Measurements from ENCODE around the gene CPN2. TPM values are rescaled to one million over a fixed set of nuclear protein-coding genes. Genes with fewer than 3 reads are reported as not detected.

CPN2 gene
- total and polyA plus RNA-seq, 10 of the 15 experiments (the other 5 are each of a cell fraction or from before 2014, with no cell fraction given) = not detected

DNA sequence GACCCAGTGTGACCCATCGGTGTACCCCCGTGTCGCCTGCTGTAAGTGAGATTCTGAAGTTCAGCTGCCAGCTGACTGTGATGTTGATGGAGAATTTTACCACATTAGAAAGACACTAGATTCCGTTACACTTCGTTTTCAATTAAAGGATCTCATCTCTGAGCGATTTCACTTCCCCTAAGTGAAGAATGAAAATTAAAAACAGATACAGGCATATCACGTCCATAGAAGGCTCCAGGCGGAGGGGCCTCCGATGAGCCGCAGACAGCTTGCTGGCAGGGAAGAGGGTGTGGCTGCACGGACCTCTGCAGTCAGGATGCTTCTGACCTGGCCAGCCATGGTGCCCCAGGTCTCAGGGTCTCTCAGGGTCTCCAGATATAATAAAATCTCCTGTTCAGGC lies 6.6 kb upstream of the CPN2 start:
- TF ChIP-seq TCF7 (IDR thresholded peaks at IDR 0.05; ENCODE audit: borderline replicate concordance) = no peak
- no peak for TF ChIP-seq SIX5 (IDR thresholded peaks at IDR 0.05; ENCODE audit: low read depth, low read length, severe bottlenecking)
- TF ChIP-seq, protein P1, sequence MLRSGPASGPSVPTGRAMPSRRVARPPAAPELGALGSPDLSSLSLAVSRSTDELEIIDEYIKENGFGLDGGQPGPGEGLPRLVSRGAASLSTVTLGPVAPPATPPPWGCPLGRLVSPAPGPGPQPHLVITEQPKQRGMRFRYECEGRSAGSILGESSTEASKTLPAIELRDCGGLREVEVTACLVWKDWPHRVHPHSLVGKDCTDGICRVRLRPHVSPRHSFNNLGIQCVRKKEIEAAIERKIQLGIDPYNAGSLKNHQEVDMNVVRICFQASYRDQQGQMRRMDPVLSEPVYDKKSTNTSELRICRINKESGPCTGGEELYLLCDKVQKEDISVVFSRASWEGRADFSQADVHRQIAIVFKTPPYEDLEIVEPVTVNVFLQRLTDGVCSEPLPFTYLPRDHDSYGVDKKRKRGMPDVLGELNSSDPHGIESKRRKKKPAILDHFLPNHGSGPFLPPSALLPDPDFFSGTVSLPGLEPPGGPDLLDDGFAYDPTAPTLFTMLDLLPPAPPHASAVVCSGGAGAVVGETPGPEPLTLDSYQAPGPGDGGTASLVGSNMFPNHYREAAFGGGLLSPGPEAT (IDR thresholded peaks at IDR 0.05; ENCODE audit: low read depth) = no peak
- no peak for TF ChIP-seq CEBPB (IDR thresholded peaks at IDR 0.05; ENCODE audit: borderline replicate concordance in 1 of 2, low read depth in 2 of 2, low read length in 2 of 2)
- TF ChIP-seq RAD51 (IDR thresholded peaks at IDR 0.05) = no peak
- TF ChIP-seq, protein P2, sequence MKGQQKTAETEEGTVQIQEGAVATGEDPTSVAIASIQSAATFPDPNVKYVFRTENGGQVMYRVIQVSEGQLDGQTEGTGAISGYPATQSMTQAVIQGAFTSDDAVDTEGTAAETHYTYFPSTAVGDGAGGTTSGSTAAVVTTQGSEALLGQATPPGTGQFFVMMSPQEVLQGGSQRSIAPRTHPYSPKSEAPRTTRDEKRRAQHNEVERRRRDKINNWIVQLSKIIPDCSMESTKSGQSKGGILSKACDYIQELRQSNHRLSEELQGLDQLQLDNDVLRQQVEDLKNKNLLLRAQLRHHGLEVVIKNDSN (IDR thresholded peaks at IDR 0.05; ENCODE audit: borderline replicate concordance, extremely low read length, insufficient read depth, low read depth, low read length) = no peak
- TF ChIP-seq, protein P3, sequence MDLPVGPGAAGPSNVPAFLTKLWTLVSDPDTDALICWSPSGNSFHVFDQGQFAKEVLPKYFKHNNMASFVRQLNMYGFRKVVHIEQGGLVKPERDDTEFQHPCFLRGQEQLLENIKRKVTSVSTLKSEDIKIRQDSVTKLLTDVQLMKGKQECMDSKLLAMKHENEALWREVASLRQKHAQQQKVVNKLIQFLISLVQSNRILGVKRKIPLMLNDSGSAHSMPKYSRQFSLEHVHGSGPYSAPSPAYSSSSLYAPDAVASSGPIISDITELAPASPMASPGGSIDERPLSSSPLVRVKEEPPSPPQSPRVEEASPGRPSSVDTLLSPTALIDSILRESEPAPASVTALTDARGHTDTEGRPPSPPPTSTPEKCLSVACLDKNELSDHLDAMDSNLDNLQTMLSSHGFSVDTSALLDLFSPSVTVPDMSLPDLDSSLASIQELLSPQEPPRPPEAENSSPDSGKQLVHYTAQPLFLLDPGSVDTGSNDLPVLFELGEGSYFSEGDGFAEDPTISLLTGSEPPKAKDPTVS (IDR thresholded peaks at IDR 0.05; ENCODE audit: low read depth, low read length) = no peak
- no peak for TF ChIP-seq PML (IDR thresholded peaks at IDR 0.05; ENCODE audit: low read length)
- TF ChIP-seq, protein P4, sequence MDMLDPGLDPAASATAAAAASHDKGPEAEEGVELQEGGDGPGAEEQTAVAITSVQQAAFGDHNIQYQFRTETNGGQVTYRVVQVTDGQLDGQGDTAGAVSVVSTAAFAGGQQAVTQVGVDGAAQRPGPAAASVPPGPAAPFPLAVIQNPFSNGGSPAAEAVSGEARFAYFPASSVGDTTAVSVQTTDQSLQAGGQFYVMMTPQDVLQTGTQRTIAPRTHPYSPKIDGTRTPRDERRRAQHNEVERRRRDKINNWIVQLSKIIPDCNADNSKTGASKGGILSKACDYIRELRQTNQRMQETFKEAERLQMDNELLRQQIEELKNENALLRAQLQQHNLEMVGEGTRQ (IDR thresholded peaks at IDR 0.05; ENCODE audit: borderline replicate concordance, low read depth, low read length) = no peak
- no peak for TF ChIP-seq YY1 (IDR thresholded peaks at IDR 0.05; ENCODE audit: low read depth, low read length)
- TF ChIP-seq RBBP5 (conservative IDR thresholded peaks at IDR 0.05) = no peak
- WGBS (ENCODE audit: insufficient coverage, insufficient replicate concordance, low lambda C conversion rate, missing lambda C conversion rate) = 60% methylated on average over 11 of the region's 11 CpGs
- FAIRE-seq (no peak), DNase-seq (ENCODE audit: low read depth, low spot score) (no peak), ATAC-seq (no peak)
- Histone ChIP-seq H2AFZ (ENCODE audit: control insufficient read depth, low read depth, low read length) (no peak overlapping the region), H4K20me1 (ENCODE audit: control insufficient read depth, insufficient read depth) (no peaks in the 10 kb centered on the region), H3K27me3 (replicated peaks in 1 of 2; ENCODE audit: control insufficient read depth in 2 of 2, insufficient read depth in 2 of 2, low read length in 1 of 2) (peaks cover 0 to 3% of the 10 kb centered on the region in 2 experiments; a peak in 2 of 4 replicates), H3K27ac (ENCODE audit: control insufficient read depth, insufficient read depth) (no peak overlapping the region), H3K36me3 (ENCODE audit: control insufficient read depth in 2 of 2, insufficient read depth in 2 of 2, low read length in 1 of 2) (no peaks in the 10 kb centered on the region), H3K9me3 (replicated peaks; ENCODE audit: control insufficient read depth, insufficient read depth, low read length) (no peaks in the 10 kb centered on the region), H3K4me2 (ENCODE audit: control insufficient read depth, insufficient read depth) (no peak overlapping the region), H3K9ac (ENCODE audit: control insufficient read depth, insufficient read depth, low read length) (no peak overlapping the region), H3K4me1 (ENCODE audit: control insufficient read depth, insufficient read depth, low read length) (no peaks in the 10 kb centered on the region), H3K79me2 (ENCODE audit: control insufficient read depth, insufficient read depth, low read length) (no peaks in the 10 kb centered on the region), H3K4me3 (no peak overlapping the region)
- in situ Hi-C loops (cut with MboI) (no loop called here), intact Hi-C loops (cut with micrococcal nuclease; ENCODE audit: unreplicated experiment) (no loop called here)
- BruUV-seq (replicated peaks) = no TSS peak
- ChIA-PET SMC1A (ENCODE audit: uncharacterized antibody, unreplicated experiment) (no interaction called here), CTCF (interaction anchor here (3.9 kb wide), 1 partner anchor 14 kb away, joined by 18 read pairs; no protein-coding TSS in a partner anchor), RAD21 (ENCODE audit: unreplicated experiment) (no interaction called here), POLR2A (no interaction called here)
